Measurements from ENCODE around the gene SSPN. TPM values are rescaled to one million over a fixed set of nuclear protein-coding genes. Genes with fewer than 3 reads are reported as not detected.

SSPN gene
- total RNA-seq, 1 donor from 2014 or later = 1.7 TPM

- Histone ChIP-seq H3K36me3 (ENCODE audit: control insufficient read depth, insufficient read depth, low read length) (no peaks in the 10 kb centered on the region), H3K4me3 (ENCODE audit: low read depth, low read length) (no peak overlapping the region), H3K27me3 (ENCODE audit: control insufficient read depth, insufficient read depth, low read length) (no peaks in the 10 kb centered on the region)
- no peak for TF ChIP-seq CTCF (IDR thresholded peaks at IDR 0.05; ENCODE audit: insufficient read depth, low read length, poor library complexity, severe bottlenecking)
- no peak for DNase-seq (ENCODE audit: low read depth)
These were observed 70.2 kb downstream of the SSPN start for GRCh38 chr12:26265606-26266005.

GRCh38 chr12:26266881-26267280, 71.5 kb downstream of the SSPN start:
- DNase-seq (ENCODE audit: low read depth) = no peak
- Histone ChIP-seq H3K36me3 (ENCODE audit: control insufficient read depth, insufficient read depth, low read length) (no peaks in the 10 kb centered on the region), H3K27me3 (ENCODE audit: control insufficient read depth, insufficient read depth, low read length) (no peaks in the 10 kb centered on the region), H3K4me3 (ENCODE audit: low read depth, low read length) (no peak overlapping the region)
- TF ChIP-seq CTCF (IDR thresholded peaks at IDR 0.05; ENCODE audit: insufficient read depth, low read length, poor library complexity, severe bottlenecking) = no peak

GRCh38 chr12:26268841-26269561, 73.6 kb downstream of the SSPN start:
- no peak for DNase-seq (ENCODE audit: low read depth)
- no peak for TF ChIP-seq CTCF (IDR thresholded peaks at IDR 0.05; ENCODE audit: insufficient read depth, low read length, poor library complexity, severe bottlenecking)
- H3K27me3 ChIP-seq (ENCODE audit: control insufficient read depth, insufficient read depth, low read length) = no peaks in the 10 kb centered on the region
- H3K4me3 ChIP-seq (ENCODE audit: low read depth, low read length) = no peak overlapping the region
- H3K36me3 ChIP-seq (ENCODE audit: control insufficient read depth, insufficient read depth, low read length) = no peaks in the 10 kb centered on the region

- no peaks in the 10 kb centered on the region for H3K36me3 ChIP-seq (ENCODE audit: control insufficient read depth, insufficient read depth, low read length)
- no peaks in the 10 kb centered on the region for H3K27me3 ChIP-seq (ENCODE audit: control insufficient read depth, insufficient read depth, low read length)
- no peak for DNase-seq (ENCODE audit: low read depth)
- TF ChIP-seq CTCF (IDR thresholded peaks at IDR 0.05; ENCODE audit: insufficient read depth, low read length, poor library complexity, severe bottlenecking) = no peak
- H3K4me3 ChIP-seq (ENCODE audit: low read depth, low read length) = no peak overlapping the region
These were observed 74.3 kb downstream of the SSPN start for GRCh38 chr12:26269562-26270284.

- DNase-seq (ENCODE audit: low read depth) = no peak
- no peak for TF ChIP-seq CTCF (IDR thresholded peaks at IDR 0.05; ENCODE audit: insufficient read depth, low read length, poor library complexity, severe bottlenecking)
These were observed 75.7 kb downstream of the SSPN start for GRCh38 chr12:26271024-26271423.

More at GRCh38 chr12:26271024-26271423, 75.7 kb downstream of the SSPN start:
- Histone ChIP-seq H3K27me3 (ENCODE audit: control insufficient read depth, insufficient read depth, low read length) (no peaks in the 10 kb centered on the region), H3K4me3 (ENCODE audit: low read depth, low read length) (no peak overlapping the region), H3K36me3 (ENCODE audit: control insufficient read depth, insufficient read depth, low read length) (no peaks in the 10 kb centered on the region)

Measured in kidney epithelial cell (primary cell).